Activated naive CD4-positive, alpha-beta T cell treated with anti-CD3 and anti-CD28 coated beads, Interleukin-2, amount 50 U/mL, for 16 hours (primary cell): Measurements from ENCODE around the gene ADGRA1.

ENCODE experiments used
- DNase-seq: peaks from one replicate; pipeline ENCODE4 v3.0.0-alpha.2; 2020

ADGRA1 gene

GRCh38 chr10:133113847-133114246 is 26.1 kb downstream of the ADGRA1 start:
- DNase-seq: no peak

GRCh38 chr10:133114251-133114650 is 26.5 kb downstream of the ADGRA1 start:
- DNase-seq: no peak

GRCh38 chr10:133114726-133115452 is 27.2 kb downstream of the ADGRA1 start:
- DNase-seq: no peak

- no peak for DNase-seq
These were observed 27.7 kb downstream of the ADGRA1 start for GRCh38 chr10:133115453-133115842.

GRCh38 chr10:133115976-133116375 is 28.3 kb downstream of the ADGRA1 start:
- no peak for DNase-seq

- DNase-seq: no peak
These were observed 28.7 kb downstream of the ADGRA1 start for GRCh38 chr10:133116455-133116854.

- no peak for DNase-seq
These were observed 29.4 kb downstream of the ADGRA1 start for GRCh38 chr10:133117036-133117687.

GRCh38 chr10:133117688-133118071 is 30.0 kb downstream of the ADGRA1 start:
- no peak for DNase-seq

- no peak for DNase-seq
These were observed 33.8 kb downstream of the ADGRA1 start for GRCh38 chr10:133121479-133121878.

GRCh38 chr10:133122171-133122935 is 34.6 kb downstream of the ADGRA1 start:
- DNase-seq: no peak

GRCh38 chr10:133123050-133123745 is 35.5 kb downstream of the ADGRA1 start:
- no peak for DNase-seq

GRCh38 chr10:133123746-133124356 is 36.1 kb downstream of the ADGRA1 start:
- no peak for DNase-seq

GRCh38 chr10:133124357-133125211 is 36.9 kb downstream of the ADGRA1 start:
- peak; percentile 12 for DNase-seq

GRCh38 chr10:133125901-133126300 is 38.2 kb downstream of the ADGRA1 start:
- DNase-seq: peak; percentile 0

GRCh38 chr10:133126431-133127290 is 38.9 kb downstream of the ADGRA1 start:
- DNase-seq: peak; percentile 7

- peak; percentile 18 for DNase-seq
These were observed 39.8 kb downstream of the ADGRA1 start for GRCh38 chr10:133127291-133128125.

GRCh38 chr10:133128126-133129070 is 40.7 kb downstream of the ADGRA1 start:
- DNase-seq: no peak

GRCh38 chr10:133129071-133129858 is 41.5 kb downstream of the ADGRA1 start:
- no peak for DNase-seq
